Left lobe of liver (tissue), 2 donors: ENCODE results near the gene CXCR6. TPM values are rescaled to one million over a fixed set of nuclear protein-coding genes. Genes with fewer than 3 reads are reported as not detected.
"Not testable (repeated sequence)": the region's sequence is repeated elsewhere in the genome, so short reads cannot be mapped to it uniquely, and the experiment has no call there.

Experiments
- ATAC-seq: fragments of 200-7000 bp; cut with Tn5 transposase; one replicate; pipeline ENCODE4 v1.9.1; 2020; ENCODE audit warnings: mild to moderate bottlenecking, moderate library complexity
- DNase-seq: peaks from one replicate; pipeline ENCODE4 v3.0.0-alpha.2; 2020; ENCODE audit warnings: low spot score
- total RNA-seq: library from RNA; stranded (reverse); gene quantifications from one replicate; pipeline ENCODE4 v1.2.1, GENCODE V29; 2021
- donor health status: DM: no; HTN: no; CAD: no; lungs with moderate emphysema.
- donor health status: DM: no; HTN: yes; CAD: no.

CXCR6 gene
- total RNA-seq, 1 donor from 2014 or later = not detected

DNA sequence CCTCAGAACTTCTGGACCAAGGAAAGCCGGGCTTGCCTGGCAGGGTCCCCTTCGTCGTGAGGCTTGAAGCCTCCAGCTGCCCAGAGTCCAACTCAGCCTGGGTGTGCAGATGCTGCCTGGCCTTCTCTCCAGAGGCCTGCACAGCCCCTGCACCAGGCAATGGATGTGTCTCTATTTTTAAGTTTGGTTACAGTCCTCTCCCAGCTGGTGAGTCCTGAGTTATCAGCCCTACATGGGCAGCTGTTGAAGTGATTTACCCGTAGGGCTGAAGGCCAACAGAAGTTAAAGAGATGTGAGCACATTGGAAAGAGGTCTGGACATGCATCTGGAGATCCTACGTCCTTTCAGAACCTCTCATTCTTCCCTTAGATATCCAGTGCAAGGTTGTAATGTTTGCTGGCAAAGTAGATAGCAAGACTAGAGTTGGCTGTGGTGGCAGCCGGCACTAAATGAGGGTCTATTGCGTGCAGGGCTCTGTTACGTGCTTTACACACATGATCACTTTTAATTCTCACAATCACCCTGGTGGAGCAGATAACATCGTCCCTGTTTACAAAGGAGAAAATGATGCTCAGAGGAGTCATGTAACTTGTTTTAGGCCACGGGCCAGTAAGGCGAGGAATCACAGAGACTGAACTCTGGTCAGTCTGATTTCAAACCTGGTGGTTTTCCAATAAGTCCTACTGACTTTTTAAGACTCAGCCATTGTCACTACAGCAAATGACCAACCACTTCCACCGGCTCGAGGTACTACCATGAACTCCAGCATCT is 42.5 kb downstream of the CXCR6 start:
- ATAC-seq (peak; percentile 27), DNase-seq (no peak)

DNA sequence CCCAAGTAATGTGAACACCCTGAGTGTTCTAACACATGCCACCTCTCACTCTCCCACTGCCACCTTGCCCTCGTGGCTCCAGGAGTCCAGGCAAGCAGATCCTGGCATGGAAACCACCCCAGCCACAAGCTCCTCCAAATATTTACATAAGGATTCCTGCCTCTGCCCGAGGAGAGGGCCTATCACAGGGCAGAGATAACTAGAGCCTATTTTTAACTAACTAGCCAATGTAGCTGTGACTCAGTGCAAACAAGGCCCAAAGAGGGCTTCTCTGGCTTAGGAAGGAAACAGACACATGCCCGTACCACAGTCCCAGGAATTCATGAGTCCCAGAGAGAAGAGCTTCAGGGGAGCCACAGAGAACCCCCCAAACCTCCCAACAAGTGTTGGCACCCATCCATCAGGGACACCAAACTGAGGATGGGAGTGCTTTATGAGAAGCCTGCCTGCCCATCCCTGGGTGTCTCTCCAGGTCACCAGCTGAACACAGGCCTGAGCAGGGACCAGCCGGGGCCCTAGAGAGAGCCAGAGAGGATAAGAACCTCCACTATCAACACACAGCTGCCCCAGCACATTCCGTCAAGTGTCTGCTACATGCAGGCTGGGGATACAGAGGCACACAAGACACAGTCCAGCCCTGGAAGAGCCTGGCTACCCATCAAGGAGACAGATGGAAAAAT is 43.2 kb downstream of the CXCR6 start:
- peak; percentile 86 for DNase-seq
- peak; percentile 90 for ATAC-seq

DNA sequence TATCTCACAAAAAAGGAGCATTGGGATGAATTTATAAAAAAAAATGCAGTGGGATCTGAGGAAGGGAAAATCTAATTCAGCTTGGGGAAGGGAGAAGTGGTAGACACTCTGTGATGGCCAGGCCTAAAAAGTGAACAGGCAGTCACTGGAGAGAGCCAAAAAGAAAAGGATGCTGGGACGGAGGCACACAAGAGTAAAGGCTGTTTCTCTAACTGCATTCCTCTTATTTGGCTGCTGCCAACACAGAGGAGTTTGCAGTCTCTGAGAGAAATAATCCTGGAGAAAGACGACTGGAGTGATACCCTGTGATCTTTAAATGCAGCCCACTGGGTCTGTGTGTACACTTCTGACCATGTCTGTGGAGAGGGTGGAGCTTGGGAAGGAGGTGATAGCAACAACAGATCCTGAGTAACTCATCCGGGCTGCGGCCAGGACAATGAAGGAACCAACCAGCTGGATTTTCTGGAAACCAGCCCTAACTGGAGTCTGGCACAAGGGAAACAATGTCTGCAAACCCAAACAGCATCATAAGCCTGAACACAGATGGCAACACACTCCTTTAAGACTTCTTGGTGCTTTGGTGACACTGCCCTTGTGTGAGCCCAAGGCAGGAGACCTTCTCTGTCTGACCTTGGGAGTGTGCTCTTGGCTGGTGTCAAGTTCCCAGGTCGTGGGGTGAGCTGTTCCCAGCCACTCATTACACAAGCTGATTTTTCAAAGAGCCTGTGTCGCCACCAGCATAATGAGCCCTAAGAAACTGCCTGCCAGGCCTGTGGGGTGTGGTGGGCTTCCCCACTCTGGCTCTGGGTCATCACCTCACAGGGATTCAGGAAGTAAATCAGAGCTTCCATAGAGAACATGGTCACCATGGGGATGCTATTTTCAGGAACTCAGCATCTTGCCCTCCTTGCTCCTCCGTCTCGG is 44.4 kb downstream of the CXCR6 start:
- ATAC-seq = no peak

DNA sequence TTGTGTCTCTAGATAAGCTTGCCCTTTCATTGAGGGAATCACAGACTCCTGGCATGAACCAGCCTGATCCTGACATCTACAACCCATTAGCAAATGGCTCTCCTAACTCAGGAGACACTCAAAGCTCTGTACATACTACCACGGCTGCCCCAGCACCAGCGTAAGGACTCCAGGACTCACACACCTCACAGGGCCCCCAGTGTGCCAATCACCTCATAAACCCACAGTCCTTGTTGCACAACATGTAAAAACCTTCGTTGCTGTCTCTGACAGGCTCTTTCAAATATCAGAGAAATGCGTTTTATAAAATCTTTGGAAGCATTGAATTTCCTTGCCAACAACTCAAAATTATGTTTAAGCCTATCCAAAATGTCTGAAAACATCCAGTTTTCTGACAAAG is 45.1 kb downstream of the CXCR6 start:
- ATAC-seq (peak; percentile 5), DNase-seq (no peak)

More for the DNA sequence above, 44.4 kb downstream of the CXCR6 start:
- DNase-seq = no peak

DNA sequence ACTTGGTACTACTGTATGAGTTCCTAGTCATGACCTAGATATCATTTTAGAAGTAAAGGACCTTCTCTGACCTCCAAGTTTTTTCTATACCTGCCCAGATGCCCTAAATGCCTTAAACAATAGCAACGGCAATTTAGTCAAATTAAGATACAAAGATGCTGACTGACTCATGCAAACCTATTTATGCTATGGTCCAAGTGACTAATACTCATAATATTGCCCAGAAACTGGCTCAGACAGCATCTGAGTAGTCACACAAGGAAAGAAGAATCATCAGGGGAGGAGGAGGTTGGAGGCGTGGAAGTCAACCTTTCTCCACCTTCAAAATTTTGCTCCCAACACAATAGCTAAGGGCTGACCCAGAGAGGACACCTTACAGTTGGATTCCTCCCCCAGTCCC is 45.5 kb downstream of the CXCR6 start:
- DNase-seq (no peak), ATAC-seq (no peak)

DNA sequence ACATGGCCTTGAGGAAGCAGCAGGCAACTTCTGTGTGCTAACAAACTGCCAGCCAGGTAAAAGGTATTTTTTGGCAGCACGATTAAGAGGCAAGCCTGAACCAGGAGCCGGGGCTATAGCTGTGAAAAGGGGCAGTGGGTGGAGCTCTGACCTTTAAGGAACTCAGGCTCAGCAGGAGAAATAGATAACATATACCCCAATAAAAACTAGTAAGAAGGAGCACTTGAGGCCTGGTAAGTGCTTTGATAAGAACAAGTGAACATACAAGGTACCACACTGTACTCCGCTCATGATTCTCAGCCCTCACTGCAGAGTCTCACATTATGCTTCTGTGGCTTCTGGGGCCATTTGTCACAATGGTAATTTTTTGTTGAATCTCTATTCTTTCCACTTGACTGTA is 46.9 kb downstream of the CXCR6 start:
- no peak for ATAC-seq
- DNase-seq = no peak

DNA sequence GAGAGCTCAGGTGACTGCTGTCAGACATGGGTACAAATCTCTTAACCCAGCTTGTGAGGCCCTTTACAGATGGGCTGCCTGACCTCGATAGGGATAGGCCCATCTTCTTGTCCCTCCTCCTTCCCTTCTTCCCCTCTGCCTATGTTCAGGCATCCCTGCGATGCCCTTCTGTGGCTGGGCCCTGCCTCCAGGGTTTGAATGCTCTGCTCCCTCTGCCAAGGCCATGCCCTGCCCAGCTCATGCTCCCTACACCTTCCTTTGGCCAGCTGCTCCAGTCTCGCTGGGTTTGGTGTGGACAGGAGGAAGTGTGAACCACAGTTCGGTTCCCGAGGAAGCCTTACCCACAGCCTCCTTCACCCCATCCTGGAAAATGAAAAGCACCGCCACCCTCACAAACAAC is 48.1 kb downstream of the CXCR6 start:
- ATAC-seq (no peak), DNase-seq (no peak)

DNA sequence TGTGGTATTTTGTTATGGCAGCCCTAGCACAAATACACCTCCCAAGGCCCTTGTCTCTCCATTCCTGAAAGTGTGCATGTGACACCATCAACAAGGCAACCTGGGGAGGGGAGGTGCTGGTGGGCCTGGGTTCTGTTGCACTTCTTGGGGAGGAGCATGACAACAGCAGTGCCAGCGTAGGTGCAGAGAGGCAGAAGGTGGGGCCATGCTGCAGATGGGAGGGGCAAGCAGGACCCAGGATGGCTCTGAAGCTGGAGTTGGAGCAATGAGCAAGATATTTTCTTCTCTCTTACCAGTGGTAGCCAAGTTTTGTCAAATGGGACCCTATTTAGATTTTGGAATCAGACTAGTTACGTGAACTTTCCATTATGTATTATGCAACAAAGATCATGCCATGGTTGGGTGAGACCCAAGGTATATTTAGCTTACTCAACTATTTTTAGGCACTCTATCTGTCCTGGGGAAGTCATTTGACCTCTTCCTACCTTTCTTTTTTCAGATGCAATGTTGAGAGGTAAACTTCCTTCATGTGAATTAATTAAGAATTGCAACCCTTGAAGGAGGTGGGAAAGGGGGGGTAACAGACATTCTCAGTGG is 49.0 kb downstream of the CXCR6 start:
- DNase-seq (no peak), ATAC-seq (peak; percentile 8)

DNA sequence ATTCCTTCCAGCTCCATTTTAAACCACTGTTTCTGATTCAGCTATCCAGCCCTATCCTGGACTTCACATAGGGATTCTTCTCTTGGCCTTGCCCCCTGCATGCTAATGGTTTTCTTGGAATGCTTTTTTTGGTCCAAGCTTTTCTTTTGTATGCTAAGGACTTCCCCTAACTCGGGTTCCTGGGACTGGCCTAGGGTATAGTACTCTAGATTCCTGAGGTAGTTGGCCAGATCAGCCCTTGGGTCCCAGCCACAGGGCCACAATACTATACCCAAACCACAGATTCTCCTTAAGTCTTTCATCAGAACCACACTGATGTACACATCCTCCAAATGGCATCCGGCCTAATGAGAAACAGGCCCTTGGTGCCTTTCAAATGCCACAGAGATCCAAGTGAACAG is 49.6 kb downstream of the CXCR6 start:
- ATAC-seq (no peak), DNase-seq (no peak)

DNA sequence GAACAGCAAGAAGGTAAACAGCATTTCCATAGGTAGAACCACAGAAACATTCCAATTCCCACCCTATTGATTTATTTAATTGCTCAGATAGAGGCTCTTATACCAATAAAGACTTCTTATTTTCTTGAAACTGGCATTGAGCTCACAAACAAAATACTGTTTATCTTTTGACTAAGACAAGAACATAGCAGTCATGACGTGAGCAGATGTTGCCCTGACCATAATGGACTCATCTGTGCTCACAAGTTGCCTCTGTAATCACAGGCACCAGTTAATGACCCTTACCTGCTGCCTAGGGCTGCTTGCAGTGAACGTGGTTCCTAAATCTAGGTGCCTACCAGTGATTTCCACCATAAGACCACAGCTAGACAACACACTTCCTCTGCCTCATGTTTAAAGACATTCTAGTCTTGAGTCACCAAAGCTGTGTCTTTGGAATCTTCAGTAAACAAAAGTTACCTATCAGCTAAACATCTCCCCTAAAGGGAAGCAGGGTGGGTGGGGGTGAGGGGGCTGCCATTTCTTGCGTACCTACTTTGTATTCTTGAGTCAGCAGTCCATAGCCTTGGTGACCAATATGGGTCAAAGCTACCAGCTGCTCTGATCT is 50.3 kb downstream of the CXCR6 start:
- DNase-seq (no peak), ATAC-seq (no peak)

DNA sequence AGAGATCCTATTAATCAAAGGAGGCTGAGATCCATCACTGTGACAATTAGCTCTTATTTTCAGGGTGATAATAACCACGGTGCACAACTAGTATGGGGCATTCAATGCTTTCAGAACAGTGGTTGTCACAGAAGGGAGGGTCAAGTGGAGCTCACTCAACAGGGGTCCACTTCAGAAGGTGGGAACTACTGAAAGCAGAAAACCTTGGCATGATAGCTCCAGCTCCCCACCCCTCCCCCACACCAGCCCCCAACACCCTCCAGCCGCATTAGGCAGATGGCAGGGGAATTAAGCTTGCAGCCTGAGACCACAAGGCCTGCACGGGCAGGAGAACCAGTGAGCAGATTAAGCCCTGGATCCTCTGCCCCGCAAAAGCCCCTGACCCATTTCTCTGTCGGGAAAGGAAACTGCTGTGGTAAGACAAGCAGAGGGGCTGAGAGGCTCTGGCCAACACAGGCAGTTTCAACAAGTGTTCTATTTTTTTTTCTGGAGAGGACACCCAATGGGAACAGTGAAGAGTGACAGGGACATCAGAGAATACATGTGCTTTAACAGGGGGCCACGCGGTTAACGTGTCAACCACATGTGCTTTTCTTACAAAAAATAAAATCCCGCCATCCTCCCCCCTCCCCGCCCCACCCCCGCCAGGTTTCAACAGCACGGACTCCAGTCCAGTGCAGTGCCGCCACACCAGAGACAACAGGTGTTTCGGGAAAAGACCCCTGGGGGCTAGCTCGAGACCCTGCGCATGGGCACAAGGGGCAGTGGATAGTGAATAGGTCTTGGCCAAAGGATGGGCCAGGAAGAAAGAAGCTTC is 51.4 kb downstream of the CXCR6 start:
- ATAC-seq = peak; percentile 54
- no peak for DNase-seq

DNA sequence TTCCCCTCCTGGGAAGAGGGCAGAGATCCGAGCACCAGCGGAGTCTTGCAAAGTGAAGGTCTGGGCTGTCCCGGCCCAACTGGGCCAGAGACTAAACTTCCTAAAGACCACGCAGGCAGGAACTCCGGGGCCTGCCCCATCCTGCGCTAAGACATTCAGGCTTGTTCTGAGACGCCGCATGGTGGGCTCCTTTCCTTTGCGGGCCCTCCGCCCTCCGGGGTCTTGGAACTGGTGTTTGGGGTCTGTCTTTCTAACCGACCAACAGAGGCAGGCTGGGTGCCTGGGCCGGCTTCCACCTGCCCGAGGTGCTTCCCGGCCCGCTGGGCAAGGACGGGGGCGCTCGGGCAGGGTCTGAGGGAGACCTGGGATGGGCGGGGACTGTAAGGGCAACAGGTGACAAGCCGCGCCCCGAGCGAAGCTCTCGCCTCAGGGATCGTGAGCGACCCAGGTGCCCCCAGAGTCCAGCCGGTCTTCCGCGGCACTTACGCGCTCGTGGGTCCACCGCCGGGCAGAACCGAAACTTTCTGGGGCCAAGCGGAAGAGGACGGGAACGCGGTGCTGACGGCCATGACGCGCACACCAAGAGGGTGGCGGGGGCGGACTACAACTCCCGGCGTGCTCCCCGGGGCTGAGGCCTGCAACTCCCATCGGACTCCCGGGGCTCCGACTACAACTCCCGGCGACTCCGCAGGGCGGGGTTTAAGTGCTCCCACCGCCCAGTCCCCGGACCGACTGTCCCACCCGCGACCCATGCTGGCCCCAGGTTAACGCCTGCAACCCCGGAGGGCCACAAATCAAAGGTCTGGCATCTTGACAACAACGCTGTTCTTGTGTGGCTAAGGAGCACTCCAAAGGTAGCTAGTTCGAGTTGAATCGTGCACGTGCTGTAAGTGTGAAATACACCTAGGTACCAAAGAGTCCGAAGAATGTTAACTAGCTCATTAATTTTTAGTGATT is 52.2 kb downstream of the CXCR6 start, which contains the start of gene FYCO1:
Gene FYCO1, minus strand, starts transcription at position 589 of the 957 bp plus-strand sequence. CDS start 10,914 bp downstream, outside the sequence.
- ATAC-seq = peak; percentile 95
- DNase-seq = peak; percentile 94

DNA sequence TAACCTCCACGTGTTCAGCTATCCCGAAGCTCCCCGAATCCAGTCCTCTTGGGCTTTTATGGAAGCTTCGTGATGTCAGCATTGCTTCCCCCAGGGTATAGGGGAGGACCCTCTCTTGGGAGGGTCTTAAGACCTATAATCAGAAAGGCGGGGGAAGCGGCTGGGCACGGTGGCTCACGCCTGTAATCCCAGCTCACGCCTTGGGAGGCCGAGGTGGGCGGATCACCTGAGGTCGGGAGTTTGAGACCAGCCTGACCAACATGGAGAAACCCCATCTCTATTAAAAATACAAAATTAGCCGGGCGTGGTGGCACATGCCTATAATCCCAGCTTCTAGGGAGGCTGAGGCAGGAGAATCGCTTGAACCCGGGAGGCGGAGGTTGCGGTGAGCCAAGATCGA is 54.2 kb downstream of the CXCR6 start:
- not testable (repeated sequence) for ATAC-seq, DNase-seq

DNA sequence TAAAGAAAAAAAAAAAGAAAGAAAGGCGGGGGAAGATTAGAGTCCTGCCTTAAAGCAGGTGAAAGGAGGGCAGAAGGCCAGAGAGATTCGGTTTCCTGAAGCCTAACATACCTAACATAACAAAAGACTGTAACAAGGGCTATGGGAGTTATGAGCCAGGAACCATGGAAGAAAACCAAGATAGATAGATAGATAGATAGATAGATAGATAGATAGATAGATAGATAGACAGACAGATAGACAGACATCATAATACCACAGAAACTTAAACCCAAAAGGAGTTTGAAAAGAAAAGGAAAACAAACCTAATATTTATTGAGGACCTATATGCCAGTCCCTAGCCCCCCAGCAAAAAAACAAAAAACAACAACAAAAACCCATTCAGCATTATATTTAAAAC is 54.7 kb downstream of the CXCR6 start:
- DNase-seq = no peak
- no peak for ATAC-seq
